ENCODE results near the gene TUSC2. TPM values are rescaled to one million over a fixed set of nuclear protein-coding genes. Genes with fewer than 3 reads are reported as not detected.
A peak's percentile ranks its signal among the peaks of the same experiment; 100 is the strongest.

Gene TUSC2
- total and polyA plus RNA-seq, 2 of the 13 experiments (the other 11 are each of a cell fraction or from before 2014, with no cell fraction given): 36.7 to 39.1 TPM

GRCh38 chr3:50358911-50359759 is 31.1 kb upstream of the TUSC2 start, which contains the start of gene TMEM115 (continued):
- peak; percentile 39; the same call in 1 of the 2 replicates for TF ChIP-seq NFKBIZ (CRISPR knock-in tag; IDR thresholded peaks at IDR 0.05)
- TF ChIP-seq ZBTB33 (CRISPR knock-in tag; IDR thresholded peaks at IDR 0.05): no peak
- TF ChIP-seq ZNF552 (CRISPR knock-in tag; IDR thresholded peaks at IDR 0.05; ENCODE audit: borderline replicate concordance): peak; percentile 87; the same call in 1 of the 2 replicates
- no peak for TF ChIP-seq ZNF512 (CRISPR knock-in tag; IDR thresholded peaks at IDR 0.05)
- no peak for TF ChIP-seq RCOR2 (CRISPR knock-in tag; IDR thresholded peaks at IDR 0.05)
- 0 out of 2 replicates have a peak, but pooled peaks have one; percentile 48 for TF ChIP-seq SMAD1 (CRISPR knock-in tag; IDR thresholded peaks at IDR 0.05; ENCODE audit: borderline replicate concordance, low read depth)
- no peak for TF ChIP-seq NFIB (CRISPR knock-in tag; IDR thresholded peaks at IDR 0.05; ENCODE audit: borderline replicate concordance)
- TF ChIP-seq CHCHD3 (CRISPR knock-in tag; IDR thresholded peaks at IDR 0.05): 0 out of 2 replicates have a peak, but pooled peaks have one; percentile 39
- no peak for TF ChIP-seq NFRKB (IDR thresholded peaks at IDR 0.05)
- 0 out of 2 replicates have a peak, but pooled peaks have one; percentile 60 for TF ChIP-seq CENPT (CRISPR knock-in tag; IDR thresholded peaks at IDR 0.05; ENCODE audit: low read depth)

Data from HepG2 (cell line).